Motor neuron (in vitro differentiated cells): ENCODE results near the gene OR52B4. TPM values are rescaled to one million over a fixed set of nuclear protein-coding genes. Genes with fewer than 3 reads are reported as not detected.
A peak's percentile ranks its signal among the peaks of the same experiment; 100 is the strongest.
"Not testable (repeated sequence)": the region's sequence is repeated elsewhere in the genome, so short reads cannot be mapped to it uniquely, and the experiment has no call there.

Experiments
- ATAC-seq, 8 experiments: fragments of 200-7000 bp; cut with Tn5 transposase; replicated peaks in 6 of 8; 2 replicates each; pipeline ENCODE4 v1.8.0; 2021; ENCODE audit warnings: mild to moderate bottlenecking in 8 of 8, moderate library complexity in 8 of 8
- H3K27ac ChIP-seq, 2 donors: fragments of 250-450 bp; sonication (Bioruptor Pico); 2 replicates each; pipeline ENCODE4 v1.9.0; 2021; ENCODE audit warnings: antibody characterized with exemption in 2 of 2, mild to moderate bottlenecking in 2 of 2, moderate library complexity in 1 of 2
- H3K4me1 ChIP-seq, 2 donors: fragments of 250-450 bp; sonication (Bioruptor Pico); replicated peaks in 1 of 2; 2 replicates each; pipeline ENCODE4 v1.6.1; 2021; ENCODE audit warnings: antibody characterized with exemption in 2 of 2, mild to moderate bottlenecking in 2 of 2, moderate library complexity in 1 of 2
- H3K4me3 ChIP-seq, 5 donors: fragments of 250-450 bp; sonication (Bioruptor Pico); 2 replicates each; pipeline ENCODE4 v1.9.0; 2021; ENCODE audit warnings: antibody characterized with exemption in 5 of 5, mild to moderate bottlenecking in 5 of 5, moderate library complexity in 4 of 5
- WGBS, 10 experiments: fragments of 450-650 bp; shearing (Covaris generic); methylation state at CpG; one replicate each; pipeline ENCODE4 v1.0.0; 2022; 5-methylcytosine and 5-hydroxymethylcytosine counted together
- in situ Hi-C, 9 experiments: fragments of 400-800 bp; cut with MboI; loops; one replicate each; pipeline ENCODE4 v1.15.0; 2021; ENCODE audit warnings: low sequenced_read_pairs in 9 of 9, low pct_unique_long_range_greater_than_20kb in 2 of 9; ENCODE audit not compliant: unreplicated experiment in 9 of 9
- total RNA-seq, 8 experiments: library from RNA; unstranded; fragments of 300-600 nt; gene quantifications; 2 replicates each; pipeline versions ENCODE4 v1.2.3 to v1.2.4, GENCODE V29; 2022

The OR52B4 gene
- total RNA-seq, result under 1 TPM in 1 of 8 experiments, not detected in 7; 0.62 TPM

GRCh38 chr11:4368286-4368685 is at the start of gene OR52B4:
OR52B4 (minus strand) TSS chr11:4368386; CDS start chr11:4368295, 91 bp downstream.
- no peak within 1 kb of the TSS for H3K27ac ChIP-seq
- in situ Hi-C loops, result no loop called here
- no peaks in the 10 kb centered on the region for H3K4me1 ChIP-seq
- no peak for ATAC-seq
- H3K4me3 ChIP-seq, result no peak within 1 kb of the TSS
- WGBS, 10 experiments, result 32 to 100% (median 73%) methylated on average over 1 to 4 of the region's 4 CpGs

DNA sequence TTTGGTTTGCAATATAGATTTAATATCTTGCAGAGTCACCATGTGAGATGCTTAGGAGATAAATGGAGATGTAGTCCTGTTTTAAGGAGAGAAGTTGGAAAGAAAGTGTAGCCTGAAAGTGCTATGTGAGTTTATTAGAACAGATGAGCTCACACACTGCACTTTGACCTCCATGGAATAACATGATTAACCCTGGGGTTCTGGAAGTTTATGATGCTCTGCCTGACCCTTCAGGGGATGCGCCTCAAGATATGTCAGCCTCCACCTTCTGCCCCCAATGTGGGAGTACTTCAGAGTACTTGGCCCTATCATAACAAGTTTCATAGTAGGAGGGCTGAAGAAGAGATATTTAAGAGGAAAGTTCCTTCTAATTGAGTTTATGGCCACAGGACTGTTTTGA is 48.6 kb upstream of the OR52B4 start:
- 14 to 80% (median 40%) methylated on average over 1 of the region's 1 CpG; no CpG with 5 or more reads in 6 of the 10 experiments for WGBS, 10 experiments
- in situ Hi-C loops, result no loop called here

GRCh38 chr11:4416306-4416705 is 48.1 kb upstream of the OR52B4 start:
- Histone ChIP-seq H3K4me3 (no peak overlapping the region), H3K27ac (no peak overlapping the region), H3K4me1 (no peaks in the 10 kb centered on the region)
- no peak for ATAC-seq
- WGBS, 10 experiments, result 0 to 63% (median 13%) methylated on average over 1 of the region's 1 CpG; no CpG with 5 or more reads in 2 of the 10 experiments
- in situ Hi-C loops, result no loop called here

More for the DNA sequence above, 48.6 kb upstream of the OR52B4 start:
- Histone ChIP-seq H3K4me1 (no peaks in the 10 kb centered on the region), H3K4me3 (no peak overlapping the region), H3K27ac (no peak overlapping the region)
- no peak for ATAC-seq

DNA sequence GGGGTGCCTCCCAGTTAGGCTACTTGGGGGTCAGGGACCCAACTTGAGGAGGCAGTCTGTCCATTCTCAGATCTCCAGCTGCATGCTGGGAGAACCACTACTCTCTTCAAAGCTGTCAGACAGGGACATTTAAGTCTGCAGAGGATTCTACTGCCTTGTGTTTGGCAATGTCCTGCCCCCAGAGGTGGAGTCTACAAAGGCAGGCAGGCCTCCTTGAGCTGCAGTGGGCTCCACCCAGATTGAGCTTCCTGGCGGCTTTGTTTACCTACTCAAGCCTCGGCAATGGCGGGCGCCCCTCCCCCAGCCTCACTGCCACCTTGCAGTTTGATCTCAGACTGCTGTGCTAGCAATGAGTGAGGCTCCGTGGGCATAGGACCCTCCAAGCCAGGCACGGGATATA is 38.0 kb upstream of the OR52B4 start:
- ATAC-seq, H3K27ac ChIP-seq, H3K4me3 ChIP-seq, H3K4me1 ChIP-seq, in situ Hi-C loops: not testable (repeated sequence)
- no CpG with 5 or more reads among the region's 6 CpGs for WGBS, 10 experiments

- Histone ChIP-seq H3K4me3 (peak overlapping the region; percentile 31 to 79 (median 61)), H3K4me1 (no peaks in the 10 kb centered on the region), H3K27ac (no peak overlapping the region)
- WGBS, 10 experiments, result 0 to 100% (median 55%) methylated on average over 1 to 10 of the region's 11 CpGs; no CpG with 5 or more reads in 2 of the 10 experiments
- ATAC-seq, result no peak
- in situ Hi-C loops, result no loop called here
Measured at GRCh38 chr11:4393858-4394223, 25.7 kb upstream of the OR52B4 start.

DNA sequence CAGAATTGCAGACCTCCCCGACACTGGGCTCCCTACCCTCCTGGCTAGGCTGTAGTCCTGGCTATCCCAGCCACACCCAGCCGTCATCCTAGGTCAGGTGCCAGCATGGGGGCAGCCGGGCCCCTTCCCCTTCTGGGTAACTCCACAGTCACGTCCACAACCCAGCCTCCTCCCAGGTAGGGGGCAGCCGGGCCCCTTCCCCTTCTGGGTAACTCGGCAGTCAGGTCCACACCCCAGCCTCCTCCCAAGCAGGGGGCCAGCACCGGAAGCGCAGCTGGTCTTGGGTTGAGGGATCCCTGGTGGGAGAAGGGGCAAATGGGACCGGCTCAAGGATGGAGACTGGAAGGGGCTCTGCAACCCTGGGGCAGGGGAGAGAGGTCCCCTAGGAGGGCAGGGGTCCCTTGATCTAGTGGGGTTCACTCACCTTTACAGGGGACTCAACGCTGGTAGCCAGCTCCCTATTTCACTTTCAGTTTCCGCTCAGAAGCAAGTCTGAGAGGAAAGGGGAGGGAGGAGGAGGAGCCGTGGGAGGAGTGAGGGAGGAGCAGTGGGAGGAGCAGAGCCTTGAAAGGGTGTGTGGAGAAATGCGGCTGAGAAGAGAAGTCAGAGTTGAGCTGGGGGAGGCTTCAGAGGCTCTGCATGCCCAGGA is 25.1 kb upstream of the OR52B4 start, which contains the start of gene TRIM21:
TRIM21 (minus strand) TSS at position 494 of the 649 bp plus-strand sequence. CDS start 3,293 bp downstream, outside the sequence.
- peak; percentile 97 to 99 (median 98) for ATAC-seq
- WGBS, 10 experiments, result 0 to 20% (median 0%) methylated on average over 1 to 4 of the region's 13 CpGs; no CpG with 5 or more reads in 3 of the 10 experiments
- Histone ChIP-seq H3K4me3 (peak within 1 kb of the TSS; percentile 31 to 79 (median 61)), H3K27ac (peak within 1 kb of the TSS in 1 of 2 donors; percentile 30), H3K4me1 (no peaks in the 10 kb centered on the region)
- in situ Hi-C loops, result no loop called here

- in situ Hi-C loops, result no loop called here
- Histone ChIP-seq H3K4me3 (no peak overlapping the region), H3K4me1 (no peaks in the 10 kb centered on the region), H3K27ac (no peak overlapping the region)
- no peak for ATAC-seq
- WGBS, 10 experiments, result 67 to 100% (median 93%) methylated on average over 1 to 2 of the region's 2 CpGs; no CpG with 5 or more reads in 4 of the 10 experiments
Measured at GRCh38 chr11:4388221-4388620, 20.0 kb upstream of the OR52B4 start.

- in situ Hi-C loops, result no loop called here
- WGBS, 10 experiments, result 83 to 100% (median 94%) methylated on average over 1 to 3 of the region's 3 CpGs; no CpG with 5 or more reads in 5 of the 10 experiments
Measured at GRCh38 chr11:4385978-4386740, 18.0 kb upstream of the OR52B4 start.

DNA sequence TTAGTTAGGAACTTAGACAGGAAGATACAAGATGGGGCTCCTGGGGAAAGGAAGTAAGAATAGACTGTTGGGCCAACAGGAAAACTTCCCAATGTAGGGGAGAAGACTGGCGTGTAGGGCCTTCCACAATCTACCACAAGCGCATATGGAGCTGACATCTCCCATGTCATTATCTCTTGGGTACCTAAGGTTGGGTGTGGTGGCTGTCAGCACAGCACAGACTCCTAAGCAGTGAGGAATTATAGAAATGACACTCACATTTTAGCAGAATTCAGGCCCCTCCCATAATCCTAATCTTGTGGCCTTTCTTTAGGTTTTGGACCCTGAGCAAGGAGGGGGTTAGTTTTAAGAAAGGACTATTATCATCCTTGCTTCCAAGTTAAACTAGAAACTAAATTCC is 13.7 kb upstream of the OR52B4 start:
- no peaks in the 10 kb centered on the region for H3K4me1 ChIP-seq
- whole genome bisulfite sequencing, 10 experiments, result 60 to 100% (median 85%) methylated on average over 1 to 2 of the region's 2 CpGs; no CpG with 5 or more reads in 4 of the 10 experiments
- ATAC-seq, result no peak
- no peak overlapping the region for H3K4me3 ChIP-seq
- in situ Hi-C loops, result no loop called here
- no peak overlapping the region for H3K27ac ChIP-seq

More at GRCh38 chr11:4385978-4386740, 18.0 kb upstream of the OR52B4 start:
- no peak overlapping the region for H3K27ac ChIP-seq
- no peak for ATAC-seq
- H3K4me1 ChIP-seq, result no peaks in the 10 kb centered on the region
- no peak overlapping the region for H3K4me3 ChIP-seq

GRCh38 chr11:4375431-4376140 is 7.4 kb upstream of the OR52B4 start:
- Histone ChIP-seq H3K27ac (no peak overlapping the region), H3K4me3 (no peak overlapping the region), H3K4me1 (no peaks in the 10 kb centered on the region)
- in situ Hi-C loops, result no loop called here
- WGBS, 10 experiments, result 0 to 100% (median 57%) methylated on average over 1 to 4 of the region's 5 CpGs; no CpG with 5 or more reads in 1 of the 10 experiments
- ATAC-seq, result peak in 3 of 8 experiments; percentile 30 to 78 (median 48)

GRCh38 chr11:4370166-4370565 is 2.0 kb upstream of the OR52B4 start:
- in situ Hi-C loops, result no loop called here
- 14 to 100% (median 60%) methylated on average over 1 to 3 of the region's 3 CpGs; no CpG with 5 or more reads in 3 of the 10 experiments for WGBS, 10 experiments
- ATAC-seq, result no peak
- Histone ChIP-seq H3K4me1 (no peaks in the 10 kb centered on the region), H3K4me3 (no peak overlapping the region), H3K27ac (no peak overlapping the region)

GRCh38 chr11:4348142-4348541 is 20.0 kb downstream of the OR52B4 start:
- H3K4me1 ChIP-seq, in situ Hi-C loops, H3K4me3 ChIP-seq, H3K27ac ChIP-seq, ATAC-seq: not testable (repeated sequence)
- WGBS, 10 experiments, result no CpG with 5 or more reads among the region's 5 CpGs

DNA sequence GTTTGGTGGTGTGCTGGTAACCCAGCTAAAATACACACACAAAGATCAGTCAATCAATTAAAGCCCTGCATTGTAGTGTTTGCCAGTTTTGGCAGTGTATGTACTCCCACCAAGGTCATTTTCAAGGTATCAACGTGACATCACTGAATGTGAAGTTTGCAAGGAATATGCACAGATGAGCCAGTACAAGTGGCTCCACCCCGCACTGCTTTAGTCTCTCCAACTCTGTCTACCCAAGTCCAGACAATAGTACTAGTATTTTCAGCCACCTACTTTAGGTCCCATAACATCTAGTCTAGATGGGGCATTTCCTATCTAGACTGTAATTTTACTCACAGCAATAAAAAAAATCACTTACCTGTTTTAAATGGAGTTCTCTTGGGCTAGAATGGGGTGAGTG is 22.8 kb downstream of the OR52B4 start:
- WGBS, 10 experiments, result 0% methylated on average over 1 of the region's 2 CpGs; no CpG with 5 or more reads in 9 of the 10 experiments
- H3K4me3 ChIP-seq, H3K27ac ChIP-seq, in situ Hi-C loops, H3K4me1 ChIP-seq: not testable (repeated sequence)
- peak in 2 of 8 experiments; percentile 16 to 46 for ATAC-seq
